ENCODE measurements around the gene DEPDC5.

DNA sequence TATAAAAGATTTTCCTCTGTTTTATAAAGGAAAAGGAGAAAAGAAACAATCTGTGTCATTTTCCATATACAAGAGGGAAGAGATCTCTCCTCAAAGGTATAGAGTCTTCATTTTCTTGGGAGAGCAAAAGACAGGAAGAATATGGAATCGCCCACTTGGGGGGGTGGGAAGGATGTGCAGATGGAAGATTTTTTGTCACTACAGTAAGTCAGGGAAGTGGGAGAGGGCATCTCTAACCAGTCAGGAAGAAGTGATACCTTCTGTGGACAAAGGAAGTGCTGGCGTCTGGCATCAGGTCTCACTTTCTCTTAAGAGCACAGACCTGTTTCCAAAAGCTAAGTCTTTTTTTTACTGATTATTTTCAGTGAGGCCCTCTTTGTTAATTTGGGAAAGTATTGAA is 5.3 kb upstream of the DEPDC5 start:
- TF ChIP-seq, protein P1, sequence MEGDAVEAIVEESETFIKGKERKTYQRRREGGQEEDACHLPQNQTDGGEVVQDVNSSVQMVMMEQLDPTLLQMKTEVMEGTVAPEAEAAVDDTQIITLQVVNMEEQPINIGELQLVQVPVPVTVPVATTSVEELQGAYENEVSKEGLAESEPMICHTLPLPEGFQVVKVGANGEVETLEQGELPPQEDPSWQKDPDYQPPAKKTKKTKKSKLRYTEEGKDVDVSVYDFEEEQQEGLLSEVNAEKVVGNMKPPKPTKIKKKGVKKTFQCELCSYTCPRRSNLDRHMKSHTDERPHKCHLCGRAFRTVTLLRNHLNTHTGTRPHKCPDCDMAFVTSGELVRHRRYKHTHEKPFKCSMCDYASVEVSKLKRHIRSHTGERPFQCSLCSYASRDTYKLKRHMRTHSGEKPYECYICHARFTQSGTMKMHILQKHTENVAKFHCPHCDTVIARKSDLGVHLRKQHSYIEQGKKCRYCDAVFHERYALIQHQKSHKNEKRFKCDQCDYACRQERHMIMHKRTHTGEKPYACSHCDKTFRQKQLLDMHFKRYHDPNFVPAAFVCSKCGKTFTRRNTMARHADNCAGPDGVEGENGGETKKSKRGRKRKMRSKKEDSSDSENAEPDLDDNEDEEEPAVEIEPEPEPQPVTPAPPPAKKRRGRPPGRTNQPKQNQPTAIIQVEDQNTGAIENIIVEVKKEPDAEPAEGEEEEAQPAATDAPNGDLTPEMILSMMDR (conservative IDR thresholded peaks at IDR 0.05; ENCODE audit: low read depth, low read length), result no peak
- TF ChIP-seq EZH2 (IDR thresholded peaks at IDR 0.05; ENCODE audit: borderline replicate concordance, low read depth, low read length, poor library complexity, severe bottlenecking), result no peak

Measured in A673 (cell line).